ENCODE results near the gene CDKN2A.

Gene CDKN2A

DNA sequence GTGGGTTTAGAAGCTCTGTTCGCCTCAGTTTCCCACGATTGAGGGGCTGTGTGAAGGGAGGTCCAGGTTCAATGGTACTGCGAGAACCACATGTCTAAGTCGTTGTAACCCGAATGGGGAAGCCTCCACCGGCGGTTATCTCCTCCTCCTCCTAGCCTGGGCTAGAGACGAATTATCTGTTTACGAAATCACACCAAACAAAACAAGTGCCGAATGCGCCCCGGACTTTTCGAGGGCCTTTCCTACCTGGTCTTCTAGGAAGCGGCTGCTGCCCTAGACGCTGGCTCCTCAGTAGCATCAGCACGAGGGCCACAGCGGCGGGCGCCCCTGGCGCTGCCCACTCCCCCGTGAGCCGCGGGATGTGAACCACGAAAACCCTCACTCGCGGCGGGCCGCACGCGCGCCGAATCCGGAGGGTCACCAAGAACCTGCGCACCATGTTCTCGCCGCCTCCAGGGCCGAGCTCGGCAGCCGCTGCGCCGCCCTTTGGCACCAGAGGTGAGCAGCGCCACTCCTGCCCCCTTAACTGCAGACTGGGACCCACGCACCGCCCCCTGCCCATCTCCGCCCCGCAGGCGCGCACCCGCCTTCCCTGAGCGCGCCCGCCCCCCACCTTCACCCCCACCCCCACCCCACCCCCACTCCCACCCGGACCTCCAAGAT is at the start of gene CDKN2A:
Gene CDKN2A, minus strand, starts transcription at position 500 of the 663 bp plus-strand sequence.
- DNase-seq, result no peak

- DNase-seq, result no peak
Measured at GRCh38 chr9:22043928-22044327, 49.7 kb upstream of the CDKN2A start.

DNA sequence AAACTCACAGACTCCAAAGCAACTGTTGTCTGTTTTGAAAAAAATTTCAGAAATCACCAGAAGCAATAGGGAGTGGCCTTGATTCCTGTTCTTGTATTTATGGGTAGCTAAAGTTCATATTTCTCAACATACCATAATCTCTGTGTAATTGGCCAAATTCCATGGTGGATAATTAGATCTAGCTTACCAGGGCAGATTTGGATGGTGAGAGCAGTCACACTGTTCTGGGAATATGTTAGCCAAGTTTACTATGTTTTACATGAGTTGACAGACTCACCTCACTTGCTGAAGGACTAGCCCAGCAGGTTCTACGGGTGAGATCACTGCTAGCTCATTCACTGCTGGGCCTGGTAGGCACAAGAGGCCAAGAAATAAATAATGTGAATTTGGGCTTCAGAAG is 47.6 kb upstream of the CDKN2A start:
- no peak for DNase-seq

GRCh38 chr9:22041344-22041743 is 47.2 kb upstream of the CDKN2A start:
- DNase-seq, result no peak

DNA sequence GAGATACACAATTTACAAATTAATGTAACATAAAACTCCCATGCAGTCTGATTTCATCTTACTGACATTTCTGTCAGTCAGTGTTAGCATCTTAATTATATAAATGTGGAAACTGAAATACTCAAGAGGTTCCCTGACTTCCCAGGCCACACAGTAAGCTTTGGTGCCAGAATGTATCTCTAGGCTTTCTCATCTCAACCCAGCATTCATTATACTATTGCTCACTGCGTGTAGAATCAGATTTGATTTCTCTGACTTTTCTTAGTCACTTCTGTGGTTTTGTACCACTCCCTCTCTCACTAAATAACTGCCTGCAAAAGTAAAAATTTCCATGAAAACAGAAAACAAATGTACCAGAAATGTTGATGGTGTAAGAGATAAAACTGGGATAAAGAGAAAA is 46.6 kb upstream of the CDKN2A start:
- DNase-seq, result no peak

DNA sequence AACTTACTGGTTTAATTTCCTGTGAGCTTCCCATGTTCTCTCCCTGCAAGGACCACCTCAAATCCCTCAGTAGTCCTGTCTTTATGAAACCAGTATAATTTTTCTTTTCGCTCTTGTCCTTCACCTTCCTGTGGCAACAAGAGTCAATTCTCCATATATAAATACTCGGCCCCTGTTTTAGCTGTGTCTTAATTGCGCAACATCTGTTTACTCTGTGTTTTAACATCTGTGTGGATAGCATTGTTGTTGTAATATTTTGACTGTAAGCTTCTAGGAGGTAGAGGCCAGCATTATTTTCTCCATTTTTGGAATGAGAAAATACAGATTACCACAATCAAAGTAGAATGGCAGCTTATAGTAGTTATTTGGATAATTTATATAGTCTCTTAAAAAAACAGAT is 45.1 kb upstream of the CDKN2A start:
- no peak for DNase-seq

DNA sequence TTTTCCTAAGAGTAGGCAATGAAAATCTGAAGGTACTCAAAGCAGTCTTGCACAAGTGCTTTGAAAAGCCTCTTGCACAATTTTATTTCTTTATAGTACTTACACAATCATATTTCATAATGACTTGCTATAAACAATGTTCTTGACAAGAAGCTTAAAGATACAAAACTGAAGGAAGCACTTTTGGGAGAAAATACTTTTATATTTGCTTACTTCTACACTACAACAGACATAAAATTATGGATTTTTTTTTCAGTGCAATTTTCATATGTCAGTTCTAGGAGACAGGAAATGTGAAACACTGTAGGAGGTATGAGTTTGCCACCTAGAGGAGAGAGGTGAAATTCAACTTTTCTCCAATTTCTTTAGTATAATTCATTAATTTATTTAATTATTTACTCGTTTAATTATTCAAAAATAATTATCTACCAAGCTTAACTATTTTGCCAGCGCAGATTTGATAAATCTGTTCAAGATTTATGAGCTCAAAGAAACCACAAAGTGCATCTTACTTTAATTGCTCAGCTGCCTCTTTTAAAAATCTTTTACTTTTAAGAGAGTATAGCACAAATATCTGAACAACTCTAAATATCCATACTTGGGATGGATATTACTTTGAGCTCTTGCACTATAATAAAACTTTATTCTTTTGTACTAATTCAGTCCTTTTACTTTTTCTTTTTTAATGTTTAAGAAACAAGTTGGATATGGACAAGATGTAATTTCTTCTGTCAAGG is 43.9 kb upstream of the CDKN2A start:
- no peak for DNase-seq

GRCh38 chr9:22036866-22037626 is 42.9 kb upstream of the CDKN2A start:
- DNase-seq, result no peak

GRCh38 chr9:22035591-22036011 is 41.4 kb upstream of the CDKN2A start:
- DNase-seq, result no peak

- no peak for DNase-seq
Measured at GRCh38 chr9:22033012-22033630, 38.9 kb upstream of the CDKN2A start.

DNA sequence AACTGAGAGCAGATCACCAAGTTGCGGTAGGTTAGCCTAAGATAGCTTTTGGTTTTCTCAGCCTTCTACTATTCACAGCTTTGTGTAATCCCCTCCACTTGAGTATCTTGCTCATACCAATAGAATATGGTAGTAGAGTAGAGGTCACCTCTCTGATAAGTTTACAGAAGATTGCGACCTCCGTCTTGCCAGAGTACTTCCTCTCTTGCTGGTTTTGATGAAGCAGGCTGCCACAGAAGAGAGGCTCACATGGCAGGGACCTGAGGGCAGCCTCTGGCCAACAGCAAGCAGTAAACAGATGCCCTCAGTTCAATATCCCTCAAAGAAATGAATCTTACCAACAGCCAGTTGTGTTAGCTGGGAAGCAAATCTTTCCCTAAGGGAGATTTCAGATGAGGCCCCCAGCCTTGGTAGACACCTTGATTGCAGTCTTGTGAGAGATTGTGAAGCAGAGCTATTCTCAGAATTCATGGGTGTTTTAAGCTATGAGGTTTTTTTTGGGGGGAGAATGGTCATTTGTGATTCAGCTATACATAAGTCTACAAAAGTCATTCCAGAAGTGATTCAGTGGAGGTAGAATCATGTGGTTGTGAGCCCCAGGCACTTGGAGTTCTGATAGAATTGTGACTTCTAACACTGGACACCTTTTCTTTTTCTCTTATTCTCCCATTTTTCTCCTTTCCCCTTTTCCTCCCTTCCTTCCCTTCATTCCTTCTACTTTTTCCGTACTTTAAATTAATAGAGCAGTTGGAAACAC is 37.6 kb upstream of the CDKN2A start:
- DNase-seq, result no peak

- no peak for DNase-seq
Measured at GRCh38 chr9:22030101-22030598, 36.0 kb upstream of the CDKN2A start.

DNA sequence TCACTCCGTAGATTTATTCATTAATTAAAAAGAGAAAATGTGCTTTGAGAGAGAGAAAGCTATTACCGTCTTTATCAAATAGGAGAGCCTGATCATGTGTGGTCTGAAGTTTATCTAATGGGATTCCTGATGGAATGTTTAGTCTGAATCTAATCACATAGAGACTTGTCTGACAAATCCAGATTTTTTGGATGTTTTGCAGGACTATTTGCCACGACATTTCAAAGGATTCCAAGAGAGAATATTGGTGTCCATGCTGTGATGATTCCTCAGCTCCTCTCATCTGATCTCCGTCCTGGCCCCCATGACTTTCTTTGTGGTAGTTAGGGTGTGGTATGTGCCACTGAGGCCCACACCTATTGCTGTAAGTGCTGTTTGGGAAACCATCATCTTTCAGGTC is 35.0 kb upstream of the CDKN2A start:
- no peak for DNase-seq

GRCh38 chr9:22028394-22028793 is 34.2 kb upstream of the CDKN2A start:
- DNase-seq, result no peak

GRCh38 chr9:22026696-22027095 is 32.5 kb upstream of the CDKN2A start:
- DNase-seq, result no peak

DNA sequence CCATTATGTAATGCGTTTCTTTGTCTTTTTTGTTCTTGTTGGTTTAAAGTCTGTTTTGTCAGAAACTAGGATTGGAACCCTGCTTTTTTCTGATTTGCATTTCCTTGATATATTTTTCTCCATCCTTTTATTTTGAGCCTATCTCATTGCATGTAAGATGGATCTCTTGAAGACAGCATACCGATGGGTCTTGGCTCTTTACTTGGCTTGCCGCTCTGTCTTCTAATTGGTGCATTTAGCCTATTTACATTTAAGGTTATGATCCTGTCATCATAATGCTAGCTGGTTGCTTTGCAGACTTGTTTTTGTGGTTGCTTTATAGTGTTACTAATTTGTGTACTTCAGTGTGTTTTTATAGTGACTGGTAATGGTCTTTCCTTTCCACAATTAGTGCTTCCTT is 28.2 kb upstream of the CDKN2A start:
- no peak for DNase-seq

DNA sequence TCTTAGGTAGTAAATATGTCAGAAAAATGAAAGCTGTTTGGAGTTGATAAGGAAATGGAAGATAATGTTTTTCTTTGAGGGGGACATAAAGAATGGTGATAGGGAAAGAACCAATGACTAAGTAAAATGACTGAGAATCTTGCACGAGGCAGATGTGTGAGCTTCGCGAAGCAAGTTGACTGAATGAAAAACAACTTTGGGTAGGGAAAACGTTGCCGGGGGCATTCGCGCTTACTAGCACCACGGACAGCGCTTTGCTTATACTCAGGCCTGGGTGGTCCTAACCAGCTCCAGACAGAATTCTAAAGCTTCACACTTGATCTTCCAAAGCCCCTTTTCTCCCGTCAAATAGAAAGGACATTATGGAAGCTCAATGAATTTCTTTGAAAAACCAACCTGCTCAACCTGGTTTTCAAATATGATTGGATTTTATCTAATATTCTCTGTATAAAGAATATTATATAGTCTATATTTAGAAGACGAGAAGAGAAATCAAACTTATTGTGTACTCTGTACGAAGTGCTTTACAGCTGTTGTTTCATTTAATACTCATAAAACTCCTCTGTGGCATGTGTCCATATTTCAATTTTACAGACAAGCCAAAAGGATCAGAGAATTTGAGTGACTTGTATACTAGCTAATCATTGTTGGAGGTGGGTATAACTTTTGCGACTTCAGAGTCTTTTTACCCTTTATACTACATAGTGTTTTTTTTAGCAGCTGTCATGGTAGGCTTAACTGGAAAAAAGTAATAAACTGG is 16.9 kb upstream of the CDKN2A start:
- DNase-seq, result no peak

- no peak for DNase-seq
Measured at GRCh38 chr9:22009506-22009867, 15.3 kb upstream of the CDKN2A start.

- peak; percentile 81 to 94 for DNase-seq
Measured at GRCh38 chr9:22008717-22009505, 14.7 kb upstream of the CDKN2A start, which contains the start of gene CDKN2B. Gene CDKN2B, minus strand, starts transcription at chr9:22009305. Its CDS starts 352 bp downstream, at chr9:22008953.

GRCh38 chr9:22008384-22008716 is 14.2 kb upstream of the CDKN2A start:
- no peak for DNase-seq

Data from hippocampal formation (tissue), 2 donors.